HG03108 (cell line): ENCODE results near the gene PHIP.
A peak's percentile ranks its signal among the peaks of the same experiment; 100 is the strongest.

Source experiments
- ATAC-seq: cut with Tn5 transposase; IDR thresholded peaks from one replicate; pipeline ENCODE4 v1.9.1; 2021; ENCODE audit warnings: moderate library complexity; ENCODE audit not compliant: unreplicated experiment

PHIP gene

DNA sequence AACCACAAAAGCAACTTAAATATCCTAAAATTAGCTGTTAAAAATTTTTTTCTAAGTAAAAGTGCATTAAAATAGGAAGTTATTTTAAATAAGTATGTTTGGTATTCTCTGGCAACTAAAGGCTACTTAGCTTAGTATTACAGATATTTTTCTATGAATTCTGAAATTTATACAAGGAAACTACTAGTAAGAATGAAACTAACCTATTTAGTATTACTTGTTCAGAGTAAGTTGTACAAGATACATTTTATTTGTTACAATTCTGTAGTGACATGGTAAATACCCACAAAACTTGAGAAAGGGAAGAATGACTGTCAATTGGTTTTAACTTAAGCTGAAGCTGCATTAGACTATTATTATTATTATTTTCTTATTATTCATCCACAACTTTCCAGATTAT is 6.5 kb downstream of the PHIP start:
- no peak for ATAC-seq

DNA sequence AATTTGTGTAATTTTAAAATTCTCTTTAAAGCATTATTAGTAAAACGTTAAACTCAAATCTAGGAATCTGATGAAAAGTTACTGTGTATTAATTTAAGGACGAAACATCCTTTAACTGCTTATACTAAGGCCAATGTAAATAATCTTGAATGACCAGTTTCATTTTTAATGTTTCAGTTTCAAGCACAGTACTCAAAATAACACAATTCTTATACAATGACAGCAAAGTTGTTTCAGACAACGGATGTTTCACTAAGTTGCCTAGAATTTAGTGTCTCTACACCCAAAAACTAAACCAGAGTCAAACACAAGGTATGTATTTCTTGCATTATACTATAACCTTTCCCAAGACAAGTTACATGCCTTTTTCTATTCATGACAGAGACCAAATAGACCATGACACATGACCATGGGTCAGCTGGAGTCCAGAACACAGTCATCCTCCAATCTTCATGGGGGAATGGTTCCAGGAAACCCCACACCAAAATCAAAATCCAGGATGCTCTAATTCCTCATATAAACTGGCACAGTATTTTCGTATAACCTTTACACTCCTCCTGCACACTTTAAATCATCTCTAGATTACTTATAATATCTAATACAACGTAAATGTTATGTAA is 7.7 kb downstream of the PHIP start:
- ATAC-seq, result peak; percentile 79

DNA sequence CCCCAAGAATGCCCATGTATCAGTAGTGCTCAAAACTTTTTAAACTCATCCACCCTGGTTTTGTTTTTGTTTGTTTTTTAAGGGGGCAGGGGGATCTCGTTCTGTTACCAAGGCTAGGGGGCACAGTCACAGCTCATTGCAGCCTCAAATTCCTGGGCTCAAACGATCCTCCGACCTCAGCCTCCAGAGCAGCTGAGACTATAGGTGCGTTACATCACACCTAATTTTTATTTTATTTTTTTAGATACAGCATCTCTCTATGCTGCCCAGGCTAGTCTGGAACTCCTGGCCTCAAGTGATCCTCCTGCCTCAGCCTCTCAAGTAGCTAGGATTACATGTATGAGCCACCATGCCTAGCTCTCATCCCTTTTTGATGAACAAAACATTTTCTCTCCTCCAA is 11.2 kb downstream of the PHIP start:
- no peak for ATAC-seq

DNA sequence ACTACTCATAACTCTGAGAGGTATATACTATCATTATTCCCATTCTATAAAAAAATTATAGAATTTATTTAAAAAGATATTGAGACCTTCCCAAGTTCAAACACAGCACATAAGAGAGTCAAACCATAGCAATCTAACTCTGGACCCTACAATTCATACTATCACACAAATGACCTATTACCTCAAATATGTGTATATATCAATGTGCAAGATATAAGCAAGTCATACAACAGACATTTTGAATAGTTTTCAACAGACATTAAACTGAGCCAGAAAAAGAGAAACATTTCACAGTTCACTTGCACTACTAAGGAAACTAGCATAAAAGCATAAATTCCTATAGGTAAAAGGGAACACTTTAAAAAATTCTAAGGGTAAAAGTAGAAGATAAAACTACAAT is 11.7 kb downstream of the PHIP start:
- no peak for ATAC-seq

DNA sequence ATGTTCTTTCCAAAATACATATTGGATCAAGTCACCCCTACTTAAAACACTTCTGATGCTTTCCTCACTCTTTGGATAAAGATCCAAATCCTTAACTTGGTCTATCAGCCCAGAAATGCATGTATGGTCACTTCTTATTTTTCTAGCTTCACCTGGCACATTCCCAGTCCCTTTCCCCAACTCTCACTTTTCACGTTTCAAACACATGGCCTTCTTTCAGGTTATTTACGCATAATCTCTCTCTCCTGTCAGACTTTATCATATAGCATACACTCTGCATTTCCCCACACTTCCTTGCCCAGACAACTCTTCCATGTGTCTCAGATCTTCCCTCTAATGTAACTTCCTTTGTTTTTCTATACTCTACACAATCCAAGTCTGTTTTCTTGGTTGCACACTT is 12.8 kb downstream of the PHIP start:
- ATAC-seq, result no peak

DNA sequence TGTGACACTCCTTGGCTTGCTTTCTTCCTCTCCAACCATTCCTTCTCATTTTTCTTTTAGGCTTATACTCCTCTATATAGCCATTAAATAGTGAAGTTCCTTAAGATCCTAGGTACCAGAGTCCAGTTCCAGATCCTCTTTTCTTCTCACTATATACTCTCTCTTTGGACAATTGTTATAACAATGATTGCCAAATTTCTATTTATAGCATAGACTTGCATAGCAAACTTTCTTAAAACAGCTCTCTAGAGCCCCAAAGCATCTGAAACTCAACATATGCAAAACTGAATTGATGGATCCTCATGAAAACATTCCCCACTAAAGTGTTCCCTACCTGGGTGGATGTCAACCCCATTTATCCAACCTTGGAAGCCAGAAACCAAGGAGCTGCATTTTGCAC is 13.4 kb downstream of the PHIP start:
- ATAC-seq, result no peak

DNA sequence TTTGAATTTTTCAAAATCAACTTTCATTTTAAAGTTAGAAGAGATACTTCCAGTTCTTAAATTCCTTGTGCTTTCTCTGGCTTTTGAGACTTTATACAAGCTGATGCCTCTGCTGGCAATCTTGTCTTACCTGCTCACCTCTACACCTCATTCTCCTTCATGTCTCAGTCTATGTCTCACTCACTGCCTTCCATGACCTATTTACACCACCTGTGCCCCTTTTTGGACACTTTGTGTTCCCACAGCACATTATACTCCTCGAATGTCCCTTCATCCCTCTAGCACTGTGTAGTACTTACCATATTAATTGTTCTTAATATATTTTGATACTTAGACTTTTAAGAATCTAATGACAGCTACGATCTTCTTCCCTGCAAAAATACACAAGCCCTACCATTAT is 15.3 kb downstream of the PHIP start:
- ATAC-seq, result no peak

DNA sequence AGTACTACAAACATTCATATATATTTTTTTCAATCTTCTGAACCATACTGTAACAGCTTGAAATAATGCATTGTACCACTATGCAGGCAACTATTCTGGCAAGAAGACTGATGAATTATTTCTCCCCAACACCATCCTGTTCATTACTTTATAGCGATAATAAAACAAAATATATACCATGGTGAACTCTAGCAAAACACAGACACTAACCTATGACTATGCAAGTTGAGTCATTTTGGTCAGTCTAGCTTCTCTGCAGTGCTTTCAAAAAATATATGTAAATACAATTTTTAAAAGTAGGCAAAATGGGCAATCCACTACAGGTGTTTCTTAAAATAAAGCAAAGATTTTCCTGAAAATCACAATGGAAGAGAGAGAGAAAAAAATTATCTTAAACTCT is 20.3 kb downstream of the PHIP start:
- no peak for ATAC-seq

DNA sequence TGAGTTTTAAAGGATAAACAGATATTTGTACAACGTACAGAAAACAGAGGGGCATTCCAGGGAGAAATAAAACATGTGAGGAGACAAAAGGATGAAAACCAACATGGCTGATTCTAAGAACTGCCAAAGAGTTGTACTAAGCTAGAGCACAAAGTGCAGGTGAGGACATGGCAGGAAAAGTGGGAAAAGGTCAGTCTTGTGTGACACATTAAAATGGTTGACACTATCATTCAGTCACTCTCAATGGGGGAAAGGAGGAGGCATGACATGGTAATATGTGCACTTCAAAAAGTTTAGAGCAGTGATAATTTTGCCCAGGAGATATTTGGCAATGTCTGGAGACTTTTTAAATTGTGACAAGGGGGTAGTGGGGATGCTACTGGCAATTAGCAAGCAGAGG is 21.8 kb downstream of the PHIP start:
- ATAC-seq, result no peak

DNA sequence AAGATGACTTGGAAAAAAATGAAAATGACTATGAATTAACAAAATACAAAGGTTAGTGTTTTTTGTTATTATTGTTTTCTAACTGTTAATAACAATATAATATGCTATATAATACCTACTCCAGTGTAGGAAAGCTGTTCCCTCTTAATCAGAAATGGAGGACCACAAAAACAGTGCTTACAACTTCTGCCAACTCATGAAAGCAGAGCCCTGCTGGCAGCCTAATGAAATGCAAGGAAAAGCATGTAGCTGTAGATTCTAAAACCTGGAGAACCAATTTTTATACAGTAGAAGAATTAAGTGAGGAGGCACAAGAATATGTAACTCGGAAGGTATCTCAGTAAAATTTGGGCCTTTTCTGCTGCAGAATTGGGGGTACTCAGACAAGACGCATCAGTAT is 29.4 kb downstream of the PHIP start:
- ATAC-seq, result no peak

DNA sequence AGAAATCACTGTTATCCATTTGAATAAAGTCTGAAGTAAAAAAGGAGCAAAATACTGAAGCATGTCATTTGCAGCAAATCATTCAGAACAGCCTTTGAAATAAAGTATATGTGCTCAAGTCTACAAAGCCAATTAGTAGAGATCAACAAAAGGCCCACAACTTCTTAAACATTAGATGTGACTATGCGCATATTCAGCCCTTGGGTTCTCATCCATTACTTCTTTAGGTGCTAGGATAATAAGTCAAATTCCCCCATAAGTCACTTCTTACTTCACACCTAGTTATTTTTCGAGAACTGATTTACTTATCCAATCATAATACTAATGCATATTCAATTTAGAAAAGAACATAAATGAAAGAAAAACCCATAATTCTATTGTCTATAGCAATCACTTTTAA is 31.0 kb downstream of the PHIP start:
- no peak for ATAC-seq

DNA sequence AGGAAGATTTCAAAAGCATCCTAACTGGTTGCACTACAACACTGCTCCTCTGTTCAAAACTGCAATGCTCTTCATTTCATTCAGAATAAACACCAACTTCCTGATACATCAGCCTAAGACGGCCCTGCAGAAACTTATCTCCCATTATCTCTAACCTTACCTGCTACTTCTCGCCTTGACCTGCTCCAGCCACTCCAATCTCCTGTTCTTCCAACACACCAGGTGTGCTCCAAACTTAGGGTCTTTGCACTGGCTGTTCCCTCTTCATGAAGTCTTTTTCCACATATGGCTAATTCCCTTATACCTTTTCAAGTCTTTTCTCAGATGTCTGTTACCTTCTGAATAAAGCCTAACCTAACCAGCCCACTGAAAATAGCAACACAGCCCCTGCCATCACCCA is 32.1 kb downstream of the PHIP start:
- ATAC-seq, result no peak

DNA sequence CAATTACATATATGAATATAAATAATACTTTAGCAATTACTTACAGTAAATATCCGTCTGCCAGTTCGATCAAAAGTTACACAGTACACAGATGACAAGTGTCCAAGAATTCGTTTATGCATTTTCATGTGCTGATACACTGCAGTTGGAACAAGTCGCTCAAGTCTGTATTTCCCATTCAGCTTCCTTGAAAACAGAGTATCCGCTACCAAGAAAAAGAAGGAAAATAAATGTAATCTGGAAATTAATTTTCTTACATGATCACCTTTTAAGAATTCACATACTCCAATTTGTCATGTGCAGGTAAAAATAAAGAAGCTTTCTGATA is 35.3 kb downstream of the PHIP start:
- ATAC-seq, result no peak

DNA sequence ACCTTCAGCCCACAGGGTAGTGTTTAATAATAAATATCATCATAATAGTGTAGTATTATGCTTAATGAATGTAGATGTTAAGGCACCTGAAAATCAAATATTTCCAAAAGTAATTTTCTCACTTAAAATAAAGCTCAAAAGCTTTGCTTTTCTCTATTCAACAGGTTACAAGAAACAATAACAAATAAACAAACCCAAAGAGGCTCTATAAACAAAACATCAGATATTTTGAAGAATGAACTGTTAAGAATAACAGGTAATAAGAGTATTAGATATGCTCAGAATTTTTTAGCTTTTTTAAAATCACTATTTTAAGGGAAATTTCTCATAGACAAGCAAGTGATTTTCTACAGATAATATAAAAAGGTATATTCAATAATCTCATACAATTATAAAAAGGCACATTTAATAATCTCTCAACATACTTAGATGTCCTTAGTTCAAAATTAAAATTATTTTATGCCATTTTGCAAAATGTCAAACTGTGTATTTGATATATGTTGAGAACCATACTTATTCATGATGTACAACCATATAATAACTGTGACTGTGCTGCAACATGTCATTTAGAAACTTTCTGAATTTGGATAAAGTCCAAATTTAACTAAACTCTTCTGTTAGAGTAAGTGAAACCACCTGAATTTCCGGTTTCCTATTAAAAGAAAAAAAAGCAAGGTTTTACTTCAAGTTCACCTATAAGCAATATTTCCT is 35.8 kb downstream of the PHIP start:
- ATAC-seq, result peak; percentile 90

DNA sequence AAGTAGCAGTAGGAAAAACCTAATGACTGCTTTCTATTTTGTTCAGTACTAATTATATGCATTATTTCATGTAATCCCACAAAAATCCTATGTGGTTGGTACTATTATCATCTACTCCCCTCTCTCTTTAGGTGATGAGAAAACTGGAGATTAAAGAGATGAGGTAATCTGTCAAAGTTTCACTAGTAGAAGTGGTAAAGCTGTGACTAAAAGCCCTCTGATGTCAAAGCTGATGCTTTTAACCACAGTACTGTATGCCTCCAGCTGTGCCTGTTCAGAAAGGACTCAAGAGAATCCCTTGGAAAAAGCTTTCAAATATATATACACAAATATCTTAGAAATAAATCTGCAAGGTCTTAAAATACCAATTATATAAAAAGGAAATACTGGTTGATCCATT is 38.0 kb downstream of the PHIP start:
- ATAC-seq, result no peak

DNA sequence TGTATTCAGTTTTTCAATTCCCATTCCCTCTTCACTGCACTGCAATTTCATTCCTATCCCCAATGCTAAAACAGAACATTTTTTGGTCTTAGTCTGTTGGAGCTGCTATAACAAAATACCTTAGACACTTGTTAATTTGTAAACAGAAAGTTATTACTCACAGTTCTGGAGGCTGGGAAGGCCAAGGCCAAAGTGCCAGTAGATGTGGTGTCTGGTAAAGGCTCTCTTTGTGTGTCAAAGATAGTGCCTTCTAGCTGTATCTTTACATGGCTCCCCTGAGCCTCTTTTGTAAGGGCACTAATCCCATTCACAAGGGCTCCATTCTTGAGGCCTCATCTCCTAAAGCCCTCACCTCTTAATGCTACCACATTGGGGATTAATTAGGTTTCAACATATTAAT is 40.0 kb downstream of the PHIP start:
- no peak for ATAC-seq

DNA sequence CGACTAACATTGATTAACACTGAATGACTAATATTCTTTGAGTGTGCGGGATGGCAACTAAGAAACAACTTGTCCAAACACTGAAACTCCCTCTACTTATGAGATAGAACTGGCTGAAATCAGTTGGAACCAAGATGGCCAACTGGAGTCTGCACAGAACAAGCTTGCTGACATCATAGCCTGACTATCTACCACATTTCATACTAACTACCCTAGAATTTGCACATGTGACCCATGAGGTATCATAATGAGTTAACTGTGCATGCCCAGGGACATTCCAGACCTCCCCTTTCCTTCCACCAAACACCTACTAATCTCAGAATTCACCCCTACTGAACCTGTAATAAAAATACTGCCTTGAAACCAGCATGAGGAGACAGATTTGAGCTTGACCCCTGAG is 43.2 kb downstream of the PHIP start:
- ATAC-seq, result no peak

DNA sequence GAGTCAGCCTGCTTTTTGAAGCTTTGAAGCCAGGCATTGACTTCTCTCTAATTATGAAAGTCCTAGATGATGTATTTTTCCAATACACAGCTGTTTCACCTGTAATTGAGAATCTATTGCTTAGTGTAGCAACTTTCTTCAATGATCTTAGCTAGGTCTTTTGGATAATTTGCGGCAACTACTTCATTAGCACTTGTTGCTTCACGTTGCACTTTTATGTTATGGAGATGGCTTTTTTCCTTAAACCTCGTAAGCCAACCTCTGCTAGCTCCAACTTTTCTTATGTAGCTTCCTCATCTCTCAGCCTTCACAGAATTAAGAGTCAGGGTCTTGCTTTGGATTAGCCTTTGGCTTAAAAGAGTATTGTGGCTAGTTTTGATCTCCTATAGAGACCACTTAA is 44.8 kb downstream of the PHIP start:
- ATAC-seq, result no peak

DNA sequence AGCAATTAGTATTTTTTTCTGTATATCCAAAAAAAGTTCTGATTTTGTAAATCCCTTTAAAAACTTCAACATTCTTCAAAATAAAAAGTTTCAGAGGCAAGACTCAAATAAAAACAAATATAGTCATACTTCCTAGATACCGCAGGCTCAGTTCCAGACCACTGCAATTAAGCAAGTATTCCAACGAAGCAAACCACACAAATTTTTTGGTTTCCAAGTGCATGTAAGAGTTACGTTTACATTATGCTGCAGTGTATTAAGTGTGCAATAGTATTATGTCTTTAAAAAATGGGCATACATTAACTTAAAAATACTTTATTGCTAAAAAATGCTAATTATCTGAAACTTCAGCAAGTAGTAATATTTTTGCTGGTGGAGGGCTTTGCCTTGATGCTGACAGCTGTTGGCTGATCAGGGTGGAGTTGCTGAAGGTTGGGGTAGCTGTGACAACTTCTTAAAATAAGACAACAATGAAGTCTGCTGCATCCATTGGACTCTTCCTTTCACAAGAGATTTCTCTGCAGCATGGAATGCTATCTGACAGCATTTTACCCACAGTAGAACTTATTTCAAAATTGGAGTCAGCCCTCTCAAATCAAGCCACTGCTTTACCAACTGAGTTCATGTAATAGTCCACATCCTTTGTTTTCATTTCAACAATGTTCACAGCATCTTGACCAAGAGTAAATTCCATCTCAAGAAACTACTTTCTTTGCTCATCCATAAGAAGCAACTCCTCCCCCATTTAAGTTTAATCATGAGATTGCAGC is 46.0 kb downstream of the PHIP start:
- ATAC-seq, result no peak

DNA sequence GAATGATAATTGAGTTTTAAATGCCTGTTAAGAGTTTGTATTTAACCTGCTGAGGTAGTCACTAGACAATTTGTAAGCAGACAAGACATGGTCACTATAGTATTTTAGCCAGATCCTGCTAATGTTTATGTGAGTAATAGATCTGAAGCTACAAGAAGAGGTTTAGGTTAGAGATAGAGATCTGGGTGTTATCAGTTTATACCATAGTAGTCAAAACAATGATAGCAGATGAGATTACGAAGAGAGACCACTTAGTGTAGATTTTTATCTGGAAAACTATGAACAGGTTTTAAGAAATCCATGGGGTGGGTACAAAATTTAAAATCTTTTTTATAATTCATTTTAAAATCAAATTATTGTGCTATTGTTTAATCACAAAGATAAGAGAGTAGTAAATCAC is 47.5 kb downstream of the PHIP start:
- no peak for ATAC-seq

DNA sequence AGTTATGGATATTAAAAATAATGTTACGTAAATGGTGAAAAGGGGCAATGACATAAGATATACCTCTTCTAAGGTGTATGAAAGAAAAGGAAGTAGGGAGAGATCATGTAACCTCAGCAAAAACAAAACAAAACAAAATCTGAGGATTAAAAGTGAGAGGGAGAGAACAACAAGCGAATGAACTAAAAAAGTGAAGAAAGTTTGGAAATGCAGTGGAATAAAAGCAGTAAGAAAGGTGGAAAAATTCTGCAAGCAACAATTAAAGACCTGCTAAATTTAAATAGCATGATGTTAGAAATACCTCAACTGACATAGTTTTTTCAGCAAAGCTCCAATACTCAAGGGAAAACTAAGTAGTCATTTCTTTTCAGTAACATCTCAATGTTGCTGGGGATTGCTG is 48.0 kb downstream of the PHIP start:
- no peak for ATAC-seq

DNA sequence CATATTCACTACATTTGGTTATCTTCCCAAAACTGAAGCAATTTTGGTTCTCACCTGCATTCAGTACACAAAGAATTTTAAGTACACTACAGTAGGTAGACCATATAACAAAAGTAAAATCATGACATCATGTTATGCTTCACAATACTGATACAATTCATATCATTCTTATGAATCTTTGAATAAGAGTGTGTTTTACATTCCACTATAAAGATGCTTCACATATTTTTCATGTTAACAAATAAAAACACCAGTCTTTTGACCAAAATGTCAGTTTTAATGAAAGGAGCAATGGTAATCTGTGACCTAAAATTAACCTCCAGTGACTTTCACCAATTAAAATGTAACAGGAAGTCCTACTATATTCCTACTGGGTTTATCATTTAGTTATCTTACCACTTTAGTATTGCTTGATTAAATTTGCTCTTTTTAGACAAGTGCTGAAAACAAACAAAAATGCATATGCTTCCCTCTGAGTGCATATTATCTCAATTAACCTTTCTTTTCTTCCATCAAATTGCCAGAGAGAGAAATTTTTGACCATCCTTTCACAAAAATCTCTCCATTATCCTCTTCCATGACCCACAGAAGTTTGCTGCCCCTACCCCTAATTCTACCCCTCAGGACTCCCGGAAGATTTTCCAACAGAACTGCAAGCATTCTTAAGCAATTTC is 49.3 kb downstream of the PHIP start:
- ATAC-seq, result no peak
